ENCODE results near the gene CCDC85C. TPM values are rescaled to one million over a fixed set of nuclear protein-coding genes. Genes with fewer than 3 reads are reported as not detected.

Gene CCDC85C
- total RNA-seq, 2 experiments from 2014 or later, result 5.8 to 7.5 TPM

- H3K4me3 Mint-ChIP-seq, result no peak overlapping the region
- intact Hi-C loops (cut with DNase I, micrococcal nuclease), result no loop called here
- Histone ChIP-seq H3K4me3 (ENCODE audit: low read length) (no peak overlapping the region), H3K4me1 (ENCODE audit: insufficient read depth, low read length) (no peaks in the 10 kb centered on the region), H3K27me3 (ENCODE audit: control insufficient read depth in 1 of 2, insufficient read depth in 2 of 2, low read length in 2 of 2) (no peaks in the 10 kb centered on the region), H3K9me3 (ENCODE audit: control insufficient read depth in 1 of 2, insufficient read depth in 1 of 2, low read length in 2 of 2) (no peaks in the 10 kb centered on the region), H3K36me3 (ENCODE audit: insufficient read depth, low read length) (no peaks in the 10 kb centered on the region), H3K27ac (ENCODE audit: low read depth in 1 of 2, low read length in 2 of 2) (no peak overlapping the region)
- DNase-seq (no peak), ATAC-seq (ENCODE audit: poor library complexity) (no peak)
- no peak for TF ChIP-seq CTCF (IDR thresholded peaks at IDR 0.05)
- H3K27me3 Mint-ChIP-seq, result no peaks in the 10 kb centered on the region
- no peaks in the 10 kb centered on the region for H3K9me3 Mint-ChIP-seq
- no peaks in the 10 kb centered on the region for H3K4me1 Mint-ChIP-seq (ENCODE audit: low read depth)
- no peak overlapping the region for H3K27ac Mint-ChIP-seq
- ChIA-PET CTCF (no interaction called here), POLR2A (no interaction called here)
- H3K36me3 Mint-ChIP-seq (ENCODE audit: low read depth), result no peaks in the 10 kb centered on the region
These were observed 27.0 kb downstream of the CCDC85C start for GRCh38 chr14:99576761-99577705.

GRCh38 chr14:99576304-99576703 lies 27.7 kb downstream of the CCDC85C start:
- DNase-seq, result no peak
- H3K36me3 Mint-ChIP-seq (ENCODE audit: low read depth), result no peaks in the 10 kb centered on the region
- Histone ChIP-seq H3K4me3 (ENCODE audit: low read length) (no peak overlapping the region), H3K4me1 (ENCODE audit: insufficient read depth, low read length) (no peaks in the 10 kb centered on the region), H3K9me3 (ENCODE audit: control insufficient read depth in 1 of 2, insufficient read depth in 1 of 2, low read length in 2 of 2) (no peaks in the 10 kb centered on the region), H3K27ac (ENCODE audit: low read depth in 1 of 2, low read length in 2 of 2) (no peak overlapping the region), H3K36me3 (ENCODE audit: insufficient read depth, low read length) (no peaks in the 10 kb centered on the region), H3K27me3 (ENCODE audit: control insufficient read depth in 1 of 2, insufficient read depth in 2 of 2, low read length in 2 of 2) (no peaks in the 10 kb centered on the region)
- H3K27me3 Mint-ChIP-seq, result no peaks in the 10 kb centered on the region
- POLR2A ChIA-PET, result no interaction called here
- H3K9me3 Mint-ChIP-seq, result no peaks in the 10 kb centered on the region
- H3K27ac Mint-ChIP-seq, result no peak overlapping the region
- TF ChIP-seq CTCF (IDR thresholded peaks at IDR 0.05), result no peak
- no peak overlapping the region for H3K4me3 Mint-ChIP-seq
- no peaks in the 10 kb centered on the region for H3K4me1 Mint-ChIP-seq (ENCODE audit: low read depth)
- no peak for ATAC-seq (ENCODE audit: poor library complexity)
- intact Hi-C loops (cut with DNase I, micrococcal nuclease), result no loop called here
- CTCF ChIA-PET, result no interaction called here

- peak in 1 of 14 experiments; percentile 7 for DNase-seq
- TF ChIP-seq CTCF (IDR thresholded peaks at IDR 0.05), result no peak
- Mint-ChIP-seq H3K9me3 (no peaks in the 10 kb centered on the region), H3K4me3 (no peak overlapping the region), H3K27me3 (no peaks in the 10 kb centered on the region), H3K27ac (no peak overlapping the region), H3K4me1 (ENCODE audit: low read depth) (no peaks in the 10 kb centered on the region), H3K36me3 (ENCODE audit: low read depth) (no peaks in the 10 kb centered on the region)
- intact Hi-C loops (cut with DNase I, micrococcal nuclease), result no loop called here
- ChIA-PET CTCF (no interaction called here), POLR2A (no interaction called here)
- Histone ChIP-seq H3K4me1 (ENCODE audit: insufficient read depth, low read length) (no peaks in the 10 kb centered on the region), H3K27me3 (ENCODE audit: control insufficient read depth in 1 of 2, insufficient read depth in 2 of 2, low read length in 2 of 2) (no peaks in the 10 kb centered on the region), H3K4me3 (ENCODE audit: low read length) (no peak overlapping the region), H3K36me3 (ENCODE audit: insufficient read depth, low read length) (no peaks in the 10 kb centered on the region), H3K27ac (ENCODE audit: low read depth in 1 of 2, low read length in 2 of 2) (no peak overlapping the region), H3K9me3 (ENCODE audit: control insufficient read depth in 1 of 2, insufficient read depth in 1 of 2, low read length in 2 of 2) (no peaks in the 10 kb centered on the region)
- no peak for ATAC-seq (ENCODE audit: poor library complexity)
These were observed 28.7 kb downstream of the CCDC85C start for GRCh38 chr14:99575043-99576023.
